ENCODE measurements around the gene GLRX.

The GLRX gene

DNA sequence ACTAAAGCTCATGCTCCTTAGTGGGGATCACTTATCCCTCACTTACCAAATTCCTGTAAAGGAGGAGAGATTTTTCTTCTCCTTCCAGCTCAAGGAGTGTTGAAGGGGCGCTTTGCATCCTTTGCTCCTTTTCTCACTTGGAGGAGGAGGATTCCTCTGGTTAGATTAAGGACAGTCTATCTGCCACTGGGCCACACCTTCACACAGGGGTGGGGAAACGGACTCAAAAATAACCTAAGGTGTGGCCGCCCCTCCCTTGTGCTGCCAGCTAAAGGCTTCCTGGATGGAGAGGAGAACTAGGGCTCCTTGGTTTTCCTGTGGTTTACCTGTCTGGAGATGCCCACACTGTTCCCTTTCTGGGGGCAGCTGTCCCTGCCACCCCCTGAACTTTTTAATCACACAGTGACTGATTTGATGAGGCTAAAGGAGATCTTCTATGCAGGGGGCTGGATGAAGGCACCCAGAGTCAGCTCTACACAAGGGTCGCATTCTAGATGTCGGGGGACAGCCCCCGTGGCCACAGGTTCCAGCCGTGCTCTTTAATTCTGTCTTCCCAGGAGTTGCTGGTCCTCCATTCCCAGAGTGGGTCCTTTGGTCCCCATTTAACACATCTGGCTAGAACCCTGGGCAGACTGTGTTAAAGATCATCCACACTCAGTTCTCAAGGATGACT is 14.4 kb downstream of the GLRX start:
- TF ChIP-seq, protein P1, sequence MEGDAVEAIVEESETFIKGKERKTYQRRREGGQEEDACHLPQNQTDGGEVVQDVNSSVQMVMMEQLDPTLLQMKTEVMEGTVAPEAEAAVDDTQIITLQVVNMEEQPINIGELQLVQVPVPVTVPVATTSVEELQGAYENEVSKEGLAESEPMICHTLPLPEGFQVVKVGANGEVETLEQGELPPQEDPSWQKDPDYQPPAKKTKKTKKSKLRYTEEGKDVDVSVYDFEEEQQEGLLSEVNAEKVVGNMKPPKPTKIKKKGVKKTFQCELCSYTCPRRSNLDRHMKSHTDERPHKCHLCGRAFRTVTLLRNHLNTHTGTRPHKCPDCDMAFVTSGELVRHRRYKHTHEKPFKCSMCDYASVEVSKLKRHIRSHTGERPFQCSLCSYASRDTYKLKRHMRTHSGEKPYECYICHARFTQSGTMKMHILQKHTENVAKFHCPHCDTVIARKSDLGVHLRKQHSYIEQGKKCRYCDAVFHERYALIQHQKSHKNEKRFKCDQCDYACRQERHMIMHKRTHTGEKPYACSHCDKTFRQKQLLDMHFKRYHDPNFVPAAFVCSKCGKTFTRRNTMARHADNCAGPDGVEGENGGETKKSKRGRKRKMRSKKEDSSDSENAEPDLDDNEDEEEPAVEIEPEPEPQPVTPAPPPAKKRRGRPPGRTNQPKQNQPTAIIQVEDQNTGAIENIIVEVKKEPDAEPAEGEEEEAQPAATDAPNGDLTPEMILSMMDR (IDR thresholded peaks at IDR 0.05; ENCODE audit: low read depth, low read length, missing control alignments): no peak
- H3K4me3 ChIP-seq (ENCODE audit: low read depth, low read length): peak overlapping the region; percentile 23
- DNase-seq (ENCODE audit: low read depth): no peak

DNA sequence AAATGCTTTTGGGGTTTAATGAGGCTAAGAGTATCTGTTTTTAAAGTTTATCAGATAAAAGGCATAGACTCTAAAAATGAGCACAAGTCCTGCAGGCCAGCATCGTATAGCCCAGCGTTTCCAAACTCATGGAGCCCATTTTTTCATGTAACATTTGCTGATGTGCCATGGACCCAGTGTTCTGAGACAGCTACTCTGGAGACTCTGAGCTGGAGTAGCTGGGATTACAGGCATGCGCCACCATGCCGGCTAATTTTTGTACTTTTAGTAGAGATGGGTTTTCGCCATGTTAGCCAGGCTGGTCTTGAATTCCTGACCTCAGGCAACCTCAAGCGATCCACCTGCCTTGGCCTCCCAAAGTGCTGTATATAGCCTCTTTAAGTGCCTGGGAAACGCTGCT is 15.8 kb downstream of the GLRX start:
- TF ChIP-seq, protein P1 (IDR thresholded peaks at IDR 0.05; ENCODE audit: low read depth, low read length, missing control alignments): no peak
- no peak overlapping the region for H3K4me3 ChIP-seq (ENCODE audit: low read depth, low read length)
- DNase-seq (ENCODE audit: low read depth): no peak

DNA sequence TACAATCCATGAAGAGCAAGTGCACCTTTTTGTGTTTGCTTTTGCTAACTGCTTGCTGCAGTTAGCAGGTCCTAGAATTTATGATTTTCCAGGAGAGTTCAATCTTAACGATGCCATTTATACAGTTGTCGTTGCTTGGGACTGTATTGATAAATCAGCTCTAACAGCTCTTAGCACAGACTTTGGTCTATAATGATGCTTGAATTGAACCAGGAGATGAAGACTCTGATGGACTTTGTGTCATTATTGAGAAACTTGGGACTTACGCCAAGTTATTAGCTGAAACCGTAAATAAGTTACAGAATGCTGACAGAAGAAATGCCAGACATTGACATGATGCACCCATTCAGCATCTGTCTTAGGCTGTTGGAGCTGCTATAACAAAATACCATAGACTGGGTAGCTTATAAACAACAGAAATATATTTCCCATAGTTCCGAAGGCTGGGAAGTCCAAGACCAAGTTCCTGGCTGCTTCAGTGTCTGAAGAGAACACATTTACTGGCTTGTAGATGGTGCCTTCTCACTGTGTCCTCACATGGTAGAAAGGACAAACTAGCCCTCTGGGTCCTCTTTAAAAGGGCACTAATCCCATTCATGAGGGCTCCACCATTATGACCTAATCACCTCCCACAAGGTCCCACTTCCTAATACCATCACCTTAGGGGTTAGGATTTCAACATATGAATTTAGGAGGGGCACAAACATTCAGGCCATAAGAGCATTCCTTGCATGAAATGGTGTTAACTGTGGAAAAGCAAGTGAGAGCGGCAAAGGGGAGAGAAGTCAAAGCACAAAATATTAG is 17.6 kb downstream of the GLRX start:
- no peak for DNase-seq (ENCODE audit: low read depth)
- TF ChIP-seq, protein P1 (IDR thresholded peaks at IDR 0.05; ENCODE audit: low read depth, low read length, missing control alignments): no peak

DNA sequence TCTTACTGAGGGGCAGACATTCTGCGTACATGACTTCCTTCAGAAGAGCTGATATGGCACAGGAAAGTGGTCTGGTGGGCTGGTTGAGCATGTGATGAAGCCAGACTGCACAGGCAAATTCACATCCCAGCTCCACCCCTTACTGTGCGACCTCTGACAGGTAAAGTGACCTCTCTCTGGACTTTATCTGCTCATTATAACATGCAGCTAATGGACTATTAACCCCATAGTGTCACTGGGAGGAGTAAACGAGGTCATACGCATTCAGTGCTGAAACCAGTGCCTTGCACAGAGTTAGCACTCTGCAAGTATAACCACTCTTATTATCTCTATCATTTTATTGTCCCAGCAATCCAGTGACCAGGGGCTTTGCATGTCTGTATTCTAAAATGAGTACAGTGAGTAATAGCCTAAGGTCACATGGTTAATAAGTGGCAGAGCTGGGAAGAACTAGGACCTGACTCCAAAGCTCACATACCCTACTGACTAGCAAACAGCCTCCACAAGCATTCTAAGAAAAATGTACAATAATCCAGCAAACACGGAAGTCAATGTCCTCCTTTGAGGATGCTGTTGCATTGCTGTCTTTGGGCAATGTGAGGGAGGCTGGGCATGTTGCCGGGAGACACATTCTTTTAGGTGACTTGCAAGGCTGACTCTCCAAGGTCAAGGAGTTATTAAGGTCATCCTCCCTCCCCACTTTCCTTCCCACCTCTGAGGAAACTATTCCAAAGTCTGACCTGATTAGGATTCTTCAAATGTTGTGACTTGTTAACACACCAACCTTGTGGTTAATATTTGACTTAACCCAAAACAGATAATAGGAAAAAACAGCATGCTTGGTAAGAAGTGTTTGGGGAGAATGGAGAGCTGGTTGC is 19.0 kb downstream of the GLRX start:
- no peak overlapping the region for H3K4me3 ChIP-seq (ENCODE audit: low read depth, low read length)

More for the DNA sequence above, 17.6 kb downstream of the GLRX start:
- no peak overlapping the region for H3K4me3 ChIP-seq (ENCODE audit: low read depth, low read length)

DNA sequence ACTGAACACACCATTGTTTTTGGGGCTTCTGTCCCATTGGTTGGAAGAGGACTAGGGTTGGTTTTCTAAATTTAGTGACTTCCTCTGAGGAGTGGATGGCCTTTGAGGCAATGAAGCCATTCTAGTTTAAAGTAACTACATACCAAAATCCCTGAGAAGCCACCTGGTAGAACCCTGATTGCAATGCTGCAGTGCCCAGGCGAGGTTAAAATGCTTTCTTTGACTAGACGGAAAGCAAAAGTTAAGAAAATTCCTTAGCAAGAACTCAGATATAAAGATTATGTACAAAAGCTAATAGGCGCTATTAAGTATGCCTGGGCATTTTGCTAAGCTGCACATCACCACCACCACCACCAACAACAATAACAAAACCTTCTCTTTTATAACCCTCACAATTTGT is 20.6 kb downstream of the GLRX start:
- DNase-seq (ENCODE audit: low read depth): no peak
- H3K4me3 ChIP-seq (ENCODE audit: low read depth, low read length): no peak overlapping the region
- TF ChIP-seq, protein P1 (IDR thresholded peaks at IDR 0.05; ENCODE audit: low read depth, low read length, missing control alignments): no peak

More for the DNA sequence above, 19.0 kb downstream of the GLRX start:
- TF ChIP-seq, protein P1 (IDR thresholded peaks at IDR 0.05; ENCODE audit: low read depth, low read length, missing control alignments): no peak
- no peak for DNase-seq (ENCODE audit: low read depth)

DNA sequence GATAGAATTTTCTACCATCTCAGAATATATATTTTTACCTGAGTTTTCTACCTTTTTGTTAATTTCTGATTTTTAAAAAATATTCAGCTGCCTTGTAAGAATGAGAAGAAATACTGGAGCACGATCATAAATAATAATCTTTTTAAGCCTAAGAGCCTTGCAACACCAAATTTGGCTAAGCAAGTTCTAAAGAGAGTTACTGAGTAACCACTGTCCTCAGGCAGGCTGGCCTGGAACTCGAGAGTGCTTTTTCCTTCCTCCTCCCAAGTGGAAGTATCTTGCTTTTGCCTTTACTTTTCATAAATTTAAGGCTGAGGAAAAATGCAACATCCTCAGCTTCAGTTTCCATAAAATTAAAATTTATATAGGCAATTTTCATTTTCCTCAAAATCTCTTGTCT is 21.0 kb downstream of the GLRX start:
- no peak for DNase-seq (ENCODE audit: low read depth)
- TF ChIP-seq, protein P1 (IDR thresholded peaks at IDR 0.05; ENCODE audit: low read depth, low read length, missing control alignments): no peak
- no peak overlapping the region for H3K4me3 ChIP-seq (ENCODE audit: low read depth, low read length)

Measured in GM12864 (cell line).